Stimulated activated CD4-positive, alpha-beta T cell treated with anti-CD3 and anti-CD28 coated beads, Interleukin-15, amount 100 ng/mL, for 48 hours (primary cell): ENCODE data around the gene FSTL4.
"Not testable (repeated sequence)": the region's sequence is repeated elsewhere in the genome, so short reads cannot be mapped to it uniquely, and the experiment has no call there.

Source experiments
- DNase-seq, 2 donors: peaks; one replicate each; pipeline ENCODE4 v3.0.0-alpha.2; 2020; ENCODE audit warnings: low read depth in 2 of 2

The FSTL4 gene

GRCh38 chr5:133456933-133457402 is 155.4 kb downstream of the FSTL4 start:
- no peak for DNase-seq

- DNase-seq = no peak
Measured at GRCh38 chr5:133455676-133456075, 156.7 kb downstream of the FSTL4 start.

- DNase-seq = no peak
Measured at GRCh38 chr5:133454442-133454841, 157.9 kb downstream of the FSTL4 start.

GRCh38 chr5:133453831-133454230 is 158.5 kb downstream of the FSTL4 start:
- no peak for DNase-seq

- no peak for DNase-seq
Measured at GRCh38 chr5:133453084-133453780, 159.1 kb downstream of the FSTL4 start.

- DNase-seq = no peak
Measured at GRCh38 chr5:133451926-133452325, 160.4 kb downstream of the FSTL4 start.

- no peak for DNase-seq
Measured at GRCh38 chr5:133450286-133450685, 162.1 kb downstream of the FSTL4 start.

- no peak for DNase-seq
Measured at GRCh38 chr5:133449181-133449580, 163.2 kb downstream of the FSTL4 start.

- DNase-seq = no peak
Measured at GRCh38 chr5:133446440-133446839, 165.9 kb downstream of the FSTL4 start.

GRCh38 chr5:133445744-133446143 is 166.6 kb downstream of the FSTL4 start:
- DNase-seq = no peak

GRCh38 chr5:133445204-133445603 is 167.1 kb downstream of the FSTL4 start:
- not testable (repeated sequence) for DNase-seq

- no peak for DNase-seq
Measured at GRCh38 chr5:133444711-133445110, 167.6 kb downstream of the FSTL4 start.

- no peak for DNase-seq
Measured at GRCh38 chr5:133441166-133441815, 171.1 kb downstream of the FSTL4 start.

- no peak for DNase-seq
Measured at GRCh38 chr5:133440467-133441115, 171.8 kb downstream of the FSTL4 start.

- DNase-seq = no peak
Measured at GRCh38 chr5:133439859-133440258, 172.5 kb downstream of the FSTL4 start.

GRCh38 chr5:133438487-133438886 is 173.9 kb downstream of the FSTL4 start:
- DNase-seq = no peak

GRCh38 chr5:133434336-133434735 is 178.0 kb downstream of the FSTL4 start:
- DNase-seq = no peak

GRCh38 chr5:133433641-133434040 is 178.7 kb downstream of the FSTL4 start:
- no peak for DNase-seq

- no peak for DNase-seq
Measured at GRCh38 chr5:133432956-133433532, 179.3 kb downstream of the FSTL4 start.

GRCh38 chr5:133431326-133431865 is 180.9 kb downstream of the FSTL4 start:
- DNase-seq = no peak

GRCh38 chr5:133430095-133430494 is 182.2 kb downstream of the FSTL4 start:
- no peak for DNase-seq

GRCh38 chr5:133429046-133429445 is 183.3 kb downstream of the FSTL4 start:
- DNase-seq = no peak
